GM12873 (cell line): Measurements from ENCODE around the gene TEX19.

Experiments
- TF ChIP-seq, protein P1 (sequence below): IDR thresholded peaks from 2 replicates; pipeline ENCODE4 v1.5.1; 2012; ENCODE audit warnings: low read depth, mild to moderate bottlenecking, moderate library complexity, low read length, control low read depth; ENCODE audit not compliant: insufficient read depth; ENCODE audit errors: missing control alignments

The TEX19 gene

DNA sequence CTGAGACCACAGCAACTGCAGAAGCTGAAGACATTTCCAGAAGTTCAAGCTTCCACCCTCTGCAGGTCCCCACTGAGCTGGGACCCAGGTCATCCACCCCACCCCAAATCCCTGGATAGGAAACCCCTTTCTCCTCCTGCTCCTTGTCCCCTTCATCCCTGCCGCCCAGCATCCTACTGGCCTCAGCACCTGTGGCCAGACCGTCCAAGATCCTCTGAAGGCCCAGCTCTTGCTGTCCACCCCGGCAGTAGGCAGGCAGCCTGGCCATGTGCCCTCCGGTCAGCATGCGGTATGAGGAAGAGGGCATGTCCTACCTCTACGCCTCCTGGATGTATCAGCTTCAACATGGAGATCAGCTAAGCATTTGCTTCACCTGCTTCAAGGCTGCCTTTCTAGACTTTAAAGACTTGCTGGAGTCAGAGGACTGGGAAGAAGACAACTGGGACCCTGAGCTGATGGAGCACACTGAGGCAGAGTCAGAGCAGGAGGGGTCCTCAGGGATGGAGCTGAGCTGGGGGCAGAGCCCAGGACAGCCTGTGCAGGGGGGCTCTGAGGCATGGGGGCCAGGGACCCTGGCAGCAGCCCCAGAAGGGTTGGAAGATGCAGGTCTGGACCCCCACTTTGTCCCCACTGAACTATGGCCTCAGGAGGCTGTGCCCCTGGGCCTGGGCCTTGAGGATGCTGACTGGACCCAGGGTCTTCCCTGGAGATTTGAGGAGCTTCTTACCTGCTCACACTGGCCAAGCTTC, 3.0 kb downstream of the TEX19 start:
- TF ChIP-seq, protein P1, sequence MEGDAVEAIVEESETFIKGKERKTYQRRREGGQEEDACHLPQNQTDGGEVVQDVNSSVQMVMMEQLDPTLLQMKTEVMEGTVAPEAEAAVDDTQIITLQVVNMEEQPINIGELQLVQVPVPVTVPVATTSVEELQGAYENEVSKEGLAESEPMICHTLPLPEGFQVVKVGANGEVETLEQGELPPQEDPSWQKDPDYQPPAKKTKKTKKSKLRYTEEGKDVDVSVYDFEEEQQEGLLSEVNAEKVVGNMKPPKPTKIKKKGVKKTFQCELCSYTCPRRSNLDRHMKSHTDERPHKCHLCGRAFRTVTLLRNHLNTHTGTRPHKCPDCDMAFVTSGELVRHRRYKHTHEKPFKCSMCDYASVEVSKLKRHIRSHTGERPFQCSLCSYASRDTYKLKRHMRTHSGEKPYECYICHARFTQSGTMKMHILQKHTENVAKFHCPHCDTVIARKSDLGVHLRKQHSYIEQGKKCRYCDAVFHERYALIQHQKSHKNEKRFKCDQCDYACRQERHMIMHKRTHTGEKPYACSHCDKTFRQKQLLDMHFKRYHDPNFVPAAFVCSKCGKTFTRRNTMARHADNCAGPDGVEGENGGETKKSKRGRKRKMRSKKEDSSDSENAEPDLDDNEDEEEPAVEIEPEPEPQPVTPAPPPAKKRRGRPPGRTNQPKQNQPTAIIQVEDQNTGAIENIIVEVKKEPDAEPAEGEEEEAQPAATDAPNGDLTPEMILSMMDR: no peak

DNA sequence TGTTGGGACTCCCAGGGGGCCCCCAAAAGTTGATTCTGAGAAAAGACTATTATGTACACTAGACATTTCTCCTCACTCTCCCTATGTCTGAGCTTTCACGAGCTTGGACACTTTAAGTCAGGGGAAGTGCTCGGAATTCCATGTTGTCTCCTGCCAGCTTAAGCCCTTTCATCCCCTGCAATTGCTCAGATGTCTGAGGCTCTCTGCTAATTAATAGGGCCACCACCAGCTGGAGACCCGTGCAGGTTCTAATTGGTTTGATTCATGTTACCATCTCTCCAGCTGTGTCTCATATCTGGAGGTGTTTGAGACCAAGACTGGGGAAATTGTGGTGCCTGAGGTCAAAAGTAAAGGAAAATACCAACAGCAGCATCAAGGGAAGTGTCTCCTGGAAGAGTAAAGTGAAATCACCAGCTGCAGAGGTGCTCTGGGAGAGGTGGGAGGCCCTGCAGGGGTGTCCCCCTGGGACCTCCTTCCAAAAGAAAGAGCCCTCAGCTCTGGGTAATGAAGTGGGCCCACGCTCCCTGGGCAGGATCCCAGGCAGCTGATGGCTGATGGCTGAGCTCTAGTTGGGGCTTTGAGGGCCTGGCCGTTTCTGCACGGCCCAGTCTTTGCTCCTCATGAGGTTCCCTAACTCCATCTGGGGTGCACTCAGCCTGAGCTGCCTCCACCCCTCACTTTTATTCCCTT, 6.7 kb downstream of the TEX19 start:
- TF ChIP-seq, protein P1: no peak

DNA sequence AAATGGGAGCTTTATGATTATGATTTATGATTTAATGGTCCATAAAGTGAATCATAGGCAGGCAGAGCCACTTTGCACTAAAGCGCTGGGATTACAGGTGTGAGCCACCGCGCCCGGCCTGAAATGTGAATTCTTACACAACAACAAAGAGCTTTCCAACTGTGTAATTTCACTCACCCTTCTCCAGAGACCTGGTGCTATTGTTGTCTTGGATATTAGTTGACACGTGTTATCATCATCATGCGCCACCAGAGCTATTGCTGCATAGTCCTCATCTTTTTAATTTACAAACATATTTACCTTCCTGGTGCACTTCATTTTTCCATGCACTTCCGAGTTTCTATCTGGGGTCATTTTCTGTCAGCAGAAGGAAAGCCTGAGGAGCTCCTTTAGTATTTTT, 7.7 kb downstream of the TEX19 start:
- TF ChIP-seq, protein P1: no peak

DNA sequence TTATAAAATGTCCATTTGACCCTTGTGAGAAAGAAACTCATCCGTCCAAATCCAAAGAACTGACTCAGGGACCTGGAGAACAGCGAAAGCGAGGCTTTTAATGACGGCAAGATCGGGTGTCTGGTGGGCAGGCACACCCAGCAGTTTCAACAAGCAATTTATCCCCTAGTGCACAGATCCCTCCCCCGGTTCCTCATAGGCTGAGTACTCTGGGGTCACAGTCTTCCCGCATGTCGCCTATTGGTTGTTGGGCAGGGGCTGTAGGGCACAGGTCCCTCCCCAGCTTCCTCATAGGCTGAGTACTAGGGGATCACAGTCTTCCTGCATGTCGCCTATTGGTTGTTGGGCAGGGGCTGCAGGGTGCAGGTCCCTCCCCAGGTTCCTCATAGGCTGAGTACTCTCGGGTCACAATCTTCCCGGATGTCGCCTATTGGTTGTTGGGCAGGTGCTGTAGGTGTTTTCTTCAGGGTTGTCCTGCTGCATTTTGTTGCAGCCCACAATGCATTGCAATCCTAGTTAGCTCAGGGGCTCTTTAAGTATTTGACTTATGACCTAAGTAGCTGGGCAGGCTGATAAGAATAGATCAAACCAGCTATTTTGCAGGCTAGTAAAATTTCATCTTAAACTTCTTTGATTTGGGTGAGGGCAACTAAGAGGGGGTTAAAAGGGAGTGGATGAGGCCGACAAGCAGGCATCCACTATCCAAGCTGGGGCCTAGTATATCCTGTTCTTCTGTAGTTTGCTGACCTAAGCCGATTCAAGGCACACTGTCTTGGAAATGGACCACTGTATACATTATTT, 8.9 kb downstream of the TEX19 start:
- TF ChIP-seq, protein P1: no peak

DNA sequence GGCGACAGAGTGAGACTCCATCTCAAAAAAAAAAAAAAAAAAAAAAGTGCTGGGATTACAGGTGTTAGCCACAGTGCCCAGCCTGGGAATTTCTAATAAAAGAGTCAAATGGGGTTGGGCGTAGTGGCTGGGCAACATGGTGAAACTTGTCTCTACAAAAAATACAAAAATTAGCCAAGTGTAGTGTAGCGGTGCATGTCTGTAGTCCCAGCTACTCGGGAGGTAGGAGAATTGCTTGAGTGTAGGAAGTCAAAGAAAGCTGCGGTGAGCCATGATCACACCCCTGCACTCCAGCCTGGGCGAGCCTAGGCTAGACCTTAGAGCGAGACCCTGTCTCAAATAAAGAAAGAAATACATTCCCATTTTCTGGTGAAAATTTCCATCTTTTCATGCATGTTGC, 10.2 kb downstream of the TEX19 start:
- TF ChIP-seq, protein P1: no peak

DNA sequence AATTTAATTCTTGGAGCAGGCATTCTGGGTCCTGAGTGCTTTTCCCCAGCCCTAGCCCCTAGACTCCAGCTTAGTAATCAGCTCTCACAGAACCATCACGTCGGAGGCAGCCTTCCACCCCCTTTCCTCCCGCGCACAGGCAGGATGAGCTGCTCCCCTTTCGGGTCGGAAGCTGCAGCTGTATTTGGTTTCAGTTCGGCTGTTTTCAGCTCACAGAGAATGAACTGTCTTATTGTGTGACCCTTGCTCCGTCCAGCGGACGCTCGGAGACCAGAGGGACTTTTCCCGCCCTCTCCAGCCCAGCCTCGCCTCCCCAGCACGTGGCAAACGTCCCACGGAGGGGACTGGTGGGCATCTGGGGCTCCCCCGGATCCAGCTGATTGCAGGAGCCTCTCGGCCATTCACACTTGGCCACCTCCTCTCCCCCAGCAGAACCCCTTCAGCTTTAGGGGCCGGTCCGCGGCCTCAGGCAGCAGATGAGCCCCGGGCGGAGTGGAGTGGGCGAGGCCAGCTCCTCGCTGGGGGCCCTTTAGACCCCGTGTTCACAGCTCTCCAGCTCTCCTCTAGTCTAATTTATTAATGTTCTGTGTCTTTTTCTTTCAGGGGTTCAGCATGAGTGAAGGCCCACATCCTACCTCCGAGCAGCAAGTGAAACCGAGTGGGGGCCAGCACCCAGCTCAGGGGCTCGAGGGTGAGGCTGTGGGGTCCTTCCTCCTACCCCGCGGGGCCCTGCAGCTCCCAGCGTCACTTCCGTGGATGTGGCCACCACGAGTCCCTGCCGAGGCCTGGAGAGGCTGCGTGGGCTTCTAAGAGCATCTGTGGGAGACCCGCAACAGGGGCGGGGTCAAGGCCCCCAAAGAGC, 11.7 kb downstream of the TEX19 start:
- TF ChIP-seq, protein P1: no peak
